Activated CD8-positive, alpha-beta memory T cell treated with anti-CD3 and anti-CD28 coated beads for 36 hours (primary cell): ENCODE results near the gene HGD. TPM values are rescaled to one million over a fixed set of nuclear protein-coding genes. Genes with fewer than 3 reads are reported as not detected.

Source experiments
- CTCF ChIA-PET: fragments of 350-600 bp; sonication (Branson Sonifier 250); formaldehyde crosslinking; loops from one replicate; lab custom pipeline; 2021; ENCODE audit warnings: antibody characterized with exemption; lab: Charles Lee
- POLR2A ChIA-PET: fragments of 350-600 bp; sonication (Branson Sonifier 250); formaldehyde crosslinking; loops from one replicate; lab custom pipeline; 2021; ENCODE audit warnings: antibody characterized with exemption; lab: Charles Lee
- total RNA-seq, 2 experiments: library from RNA; stranded (reverse); gene quantifications; one replicate each; pipeline ENCODE4 v1.2.3, GENCODE V29; 2021

The HGD gene
- total RNA-seq, 2 experiments from 2014 or later: 0.23 to 0.25 TPM

DNA sequence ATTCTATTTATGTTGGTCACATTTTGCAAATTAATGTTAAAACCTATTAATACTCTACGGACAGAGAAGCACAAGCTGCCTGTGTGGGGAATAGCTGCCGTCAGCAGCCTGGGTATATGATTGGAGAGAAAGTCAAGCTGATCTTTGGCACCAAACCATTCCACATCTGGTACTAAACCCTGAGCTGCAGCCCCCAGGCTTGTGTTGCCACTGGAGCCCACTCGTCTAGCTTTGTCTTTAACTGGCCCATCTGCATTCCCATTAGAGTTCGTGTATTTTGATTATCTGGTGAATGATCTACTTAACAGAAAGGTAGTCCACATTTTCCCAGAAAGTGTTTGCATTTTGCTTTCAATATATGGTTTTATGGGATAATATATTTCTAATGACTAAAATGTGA lies 80.5 kb downstream of the HGD start:
- CTCF ChIA-PET: no interaction called here
- POLR2A ChIA-PET: no interaction called here

DNA sequence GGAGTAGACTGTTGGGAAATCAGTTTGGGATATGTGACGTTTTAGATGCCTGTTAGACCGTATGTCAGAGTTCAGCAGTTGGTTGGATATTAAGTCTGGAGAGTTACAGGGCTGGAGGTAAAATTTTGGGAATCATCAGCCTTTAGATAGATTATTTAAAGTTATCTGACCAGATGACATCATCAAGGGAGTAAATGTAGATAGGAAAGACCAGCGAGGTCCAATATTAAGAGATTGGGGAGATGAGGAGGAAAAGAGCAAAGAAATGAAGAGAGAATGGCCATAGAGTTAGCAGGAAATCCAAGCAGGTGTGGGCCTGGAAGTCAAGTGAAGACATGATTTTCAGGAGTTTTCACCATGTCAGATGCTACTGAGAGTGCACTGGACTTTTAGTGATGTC lies 82.8 kb downstream of the HGD start:
- ChIA-PET POLR2A (no interaction called here), CTCF (no interaction called here)

DNA sequence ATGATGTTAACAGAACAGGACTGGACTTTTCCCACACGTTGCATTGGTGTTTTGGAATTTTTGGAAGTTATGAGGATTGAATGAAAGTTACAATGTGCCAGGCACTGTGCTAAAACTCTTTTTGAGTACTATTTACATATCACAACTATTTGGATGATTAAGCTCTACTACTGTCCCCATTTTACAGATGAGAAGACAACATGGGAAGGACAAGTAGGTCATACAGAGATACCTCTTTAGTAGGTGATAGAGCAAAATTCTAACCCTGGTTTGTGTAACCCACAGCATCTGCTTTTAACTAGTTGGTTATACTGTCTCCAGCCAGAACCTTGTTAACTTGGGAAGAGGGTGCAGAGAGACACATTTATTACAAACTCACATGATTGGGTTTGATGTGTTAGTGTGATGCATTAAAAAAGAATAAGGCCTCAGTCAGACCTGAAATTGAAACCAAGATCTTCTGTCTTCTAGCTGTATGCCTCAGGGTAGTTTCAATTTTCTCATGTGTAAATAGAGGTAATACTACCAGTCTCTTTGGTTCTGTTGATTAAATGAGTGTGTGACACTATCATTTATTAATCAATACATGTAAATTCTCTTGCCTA lies 84.5 kb downstream of the HGD start:
- CTCF ChIA-PET: no interaction called here
- POLR2A ChIA-PET: interaction anchor here (0.6 to 0.7 kb wide), 3 partner anchors 41 to 584 kb away, joined by 4 to 6 read pairs (median 6); no protein-coding TSS in a partner anchor

DNA sequence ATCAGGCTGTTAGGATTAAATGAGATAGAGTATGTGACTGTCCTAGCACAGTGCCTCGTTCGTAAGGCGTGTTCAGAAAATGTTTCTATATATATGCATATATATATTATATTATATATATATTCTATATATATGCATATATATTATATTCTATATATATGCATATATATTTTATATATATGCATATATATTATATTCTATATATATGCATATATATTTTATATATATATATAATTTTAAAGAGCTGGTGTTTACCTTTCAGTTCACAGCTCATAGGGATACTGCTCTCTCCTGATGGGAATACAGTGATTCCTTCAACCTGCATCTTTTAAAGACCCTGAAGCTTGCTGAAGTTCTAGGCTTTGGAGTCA lies 85.2 kb downstream of the HGD start:
- ChIA-PET CTCF (no interaction called here), POLR2A (interaction anchor here (0.6 kb wide), 1 partner anchor 40 kb away, joined by 6 read pairs; no protein-coding TSS in a partner anchor)

DNA sequence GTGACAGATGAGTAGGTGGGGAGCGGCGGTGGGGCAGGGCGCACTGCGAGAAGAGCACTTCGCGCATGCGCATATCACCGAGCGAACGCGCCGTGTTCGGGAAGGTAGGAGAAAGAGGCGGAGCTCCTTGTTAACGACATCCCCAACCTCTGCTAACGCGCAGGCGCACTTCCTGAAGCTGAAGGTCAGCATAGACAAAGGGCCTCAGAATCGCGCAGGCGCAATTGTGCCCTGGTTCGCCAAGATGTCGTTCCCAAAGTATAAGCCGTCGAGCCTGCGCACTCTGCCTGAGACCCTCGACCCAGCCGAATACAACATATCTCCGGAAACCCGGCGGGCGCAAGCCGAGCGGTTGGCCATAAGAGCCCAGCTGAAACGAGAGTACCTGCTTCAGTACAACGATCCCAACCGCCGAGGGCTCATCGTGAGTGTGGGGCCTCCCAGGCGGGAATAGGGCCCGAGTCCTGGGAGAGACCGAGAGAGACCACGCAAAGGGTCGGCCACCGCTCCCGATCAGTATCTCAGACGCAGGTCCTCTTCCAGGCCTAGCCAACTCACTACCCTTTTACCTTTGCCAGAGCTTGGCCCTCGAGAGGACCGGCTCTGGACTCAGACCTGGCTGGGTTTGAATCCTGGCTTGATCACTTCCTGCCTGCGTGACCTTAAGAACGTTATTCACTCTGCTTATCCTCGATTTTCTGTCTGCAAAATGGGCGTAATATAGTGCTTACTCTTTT lies 85.8 kb downstream of the HGD start, which contains the start of gene NDUFB4:
Gene NDUFB4 (plus strand): TSS at position 221 of the 737 bp plus-strand sequence. CDS start 24 bp downstream, at position 245.
- POLR2A ChIA-PET: interaction anchor here (0.7 to 1.4 kb wide), 5 partner anchors 8 to 501 kb away, joined by 3 to 9 read pairs (median 3); partner anchors contain the start of genes GTF2E1 and RABL3
- CTCF ChIA-PET: interaction anchor here (2.2 kb wide), 1 partner anchor 35 kb away, joined by 5 read pairs; no protein-coding TSS in a partner anchor

DNA sequence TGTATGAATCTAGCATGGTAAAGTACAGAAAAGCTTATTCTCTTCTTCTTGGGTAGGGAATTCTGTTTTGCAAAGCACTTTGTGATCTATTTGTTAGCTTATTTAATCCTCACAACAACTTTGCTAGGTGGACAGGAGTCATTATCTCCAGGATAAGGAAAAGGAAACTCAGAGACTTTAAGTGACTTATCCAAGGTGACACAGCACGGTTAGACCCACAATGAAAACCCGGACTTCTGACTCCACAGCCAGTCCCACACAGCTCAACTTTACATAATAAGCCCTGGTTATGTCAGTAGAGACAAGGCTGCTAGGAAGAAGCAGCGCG lies 86.3 kb downstream of the HGD start:
- POLR2A ChIA-PET: interaction anchor here (0.7 to 1.4 kb wide), 5 partner anchors 9 to 500 kb away, joined by 3 to 9 read pairs (median 3); partner anchors contain the start of genes GTF2E1 and RABL3
- CTCF ChIA-PET: interaction anchor here (2.2 kb wide), 1 partner anchor 35 kb away, joined by 5 read pairs; no protein-coding TSS in a partner anchor

DNA sequence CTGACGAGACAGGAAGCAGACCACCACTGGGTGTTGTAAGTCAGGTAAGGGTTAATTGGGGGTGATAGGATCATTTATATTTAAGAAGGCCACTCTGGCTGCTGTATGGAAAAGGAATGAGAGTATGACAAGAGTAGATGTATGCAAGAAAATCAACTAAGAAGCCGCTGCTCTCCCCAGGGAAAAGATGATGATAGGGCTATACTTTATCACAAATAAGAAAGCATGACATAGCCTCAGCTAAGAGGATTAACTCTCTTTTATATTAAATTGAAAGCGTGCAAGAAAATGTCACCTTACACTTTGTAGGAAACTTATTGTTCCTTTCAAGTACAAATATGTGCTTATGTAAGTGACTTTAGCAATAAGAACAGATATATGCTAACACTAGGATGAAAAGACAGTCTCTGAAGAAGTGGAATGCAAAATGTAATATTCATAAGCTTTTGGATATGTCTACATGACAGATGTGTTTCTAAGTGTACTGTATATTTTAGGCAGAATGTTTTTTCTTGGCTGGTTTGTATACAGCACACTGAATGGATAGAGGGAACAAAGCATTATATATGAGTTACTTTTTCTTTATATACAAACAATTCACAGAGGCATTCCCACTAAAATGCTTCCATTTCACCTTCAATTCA lies 94.6 kb downstream of the HGD start:
- POLR2A ChIA-PET: no interaction called here
- CTCF ChIA-PET: no interaction called here

Other genes starting within 250 kb of the HGD start
- under 1 TPM; 0.23 to 0.94 TPM for gene FSTL1, start 231.2 kb downstream of the HGD start, total RNA-seq
- gene NDUFB4, start 85.9 kb downstream of the HGD start, total RNA-seq: 100 to 1,000 TPM; 123 to 125 TPM
- gene RABL3, start 60.3 kb upstream of the HGD start, total RNA-seq: 10 to 100 TPM; 41.4 to 42.4 TPM
- gene GTF2E1, start 60.5 kb upstream of the HGD start, total RNA-seq: 10 to 100 TPM; 24.6 to 28.7 TPM
- gene STXBP5L, start 226.0 kb upstream of the HGD start, total RNA-seq: not detected